KOPT-K1 (cell line): Measurements from ENCODE around the gene TENM4.

Experiments
- H3K27ac ChIP-seq: fragments of 200-600 bp; sonication (generic); 2 replicates; pipeline ENCODE4 v1.5.1; 2016; ENCODE audit warnings: antibody characterized with exemption, mild to moderate bottlenecking, low read depth, low read length; ENCODE audit not compliant: poor library complexity, severe bottlenecking
- H3K36me3 ChIP-seq: fragments of 200-600 bp; sonication (generic); 2 replicates; pipeline ENCODE4 v1.5.1; 2017; ENCODE audit warnings: antibody characterized with exemption, mild to moderate bottlenecking, low read length, moderate library complexity; ENCODE audit not compliant: insufficient read depth
- H3K9me3 ChIP-seq: fragments of 200-600 bp; sonication (generic); 2 replicates; pipeline ENCODE4 v1.5.1; 2017; ENCODE audit warnings: antibody characterized with exemption, low read length, mild to moderate bottlenecking; ENCODE audit not compliant: insufficient read depth, poor library complexity, severe bottlenecking

The TENM4 gene

GRCh38 chr11:78803995-78804394 is 636.8 kb downstream of the TENM4 start:
- Histone ChIP-seq H3K27ac (no peak overlapping the region), H3K36me3 (no peaks in the 10 kb centered on the region), H3K9me3 (no peaks in the 10 kb centered on the region)

- no peaks in the 10 kb centered on the region for H3K36me3 ChIP-seq
- H3K9me3 ChIP-seq: no peaks in the 10 kb centered on the region
- H3K27ac ChIP-seq: no peak overlapping the region
These were observed 638.6 kb downstream of the TENM4 start for GRCh38 chr11:78802058-78802761.

DNA sequence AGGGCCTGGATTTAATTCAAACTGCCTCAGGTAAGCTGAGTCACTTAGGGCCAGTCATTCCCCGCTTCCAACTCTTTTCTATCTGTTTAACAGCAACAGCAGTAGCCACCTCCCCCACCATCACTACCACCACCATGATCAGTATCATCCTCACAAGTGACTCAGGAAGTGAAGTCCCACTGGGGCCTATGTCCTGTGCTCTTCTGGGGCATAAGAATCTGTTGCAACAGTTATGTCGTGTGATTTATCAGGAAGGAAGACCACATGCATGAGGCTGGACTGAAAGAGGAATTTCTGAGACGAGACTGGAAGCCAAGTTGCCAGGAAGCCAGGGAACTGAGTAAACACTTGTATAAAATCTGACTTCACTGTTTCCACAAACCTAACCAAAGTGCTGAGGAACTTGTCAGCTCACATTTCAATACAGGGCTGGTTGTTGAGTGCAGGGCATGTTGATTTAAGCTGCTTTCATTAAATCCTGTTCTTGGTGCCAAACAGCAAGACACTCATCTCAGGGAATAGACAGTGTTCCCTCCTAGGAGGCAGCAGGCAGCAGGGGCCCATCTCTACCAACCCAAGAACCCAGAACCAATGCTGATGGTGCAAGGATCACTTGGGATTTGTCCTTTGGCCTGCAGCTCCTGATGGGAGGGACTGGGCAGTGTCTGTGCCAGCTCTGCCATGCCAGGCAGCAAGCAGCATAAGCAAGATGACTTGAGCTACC is 639.5 kb downstream of the TENM4 start:
- Histone ChIP-seq H3K36me3 (no peaks in the 10 kb centered on the region), H3K27ac (no peak overlapping the region), H3K9me3 (no peaks in the 10 kb centered on the region)

GRCh38 chr11:78800756-78801155 is 640.1 kb downstream of the TENM4 start:
- Histone ChIP-seq H3K27ac (no peak overlapping the region), H3K9me3 (no peaks in the 10 kb centered on the region), H3K36me3 (no peaks in the 10 kb centered on the region)

DNA sequence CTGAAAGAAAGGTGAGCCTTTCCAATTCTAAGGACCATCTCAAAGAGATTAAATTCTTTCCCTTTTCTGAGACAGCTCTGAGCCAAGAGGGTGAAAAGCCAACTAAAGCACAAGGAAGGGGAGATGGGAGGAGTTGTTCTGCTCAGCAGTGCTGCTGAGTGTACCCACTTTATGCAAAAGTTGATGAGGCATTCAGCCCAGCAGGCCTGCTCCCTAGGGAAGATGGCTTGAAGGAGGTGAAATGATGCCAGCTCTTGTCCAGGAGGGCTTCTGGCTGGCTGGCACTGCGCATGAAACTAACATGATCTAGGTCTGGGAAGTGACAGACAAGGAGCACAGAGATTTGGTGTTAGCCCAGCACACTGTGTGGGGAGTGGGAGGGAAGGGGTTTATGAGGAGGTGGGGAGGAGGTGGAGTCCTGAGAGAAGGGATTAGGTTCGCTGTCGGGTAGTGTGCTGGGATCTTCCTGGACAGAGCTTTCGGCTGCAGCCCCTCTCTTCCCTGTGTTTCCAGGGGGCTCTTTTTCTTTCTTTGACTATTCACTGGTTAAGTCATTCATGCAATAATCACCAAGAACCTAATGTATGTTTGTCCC is 640.6 kb downstream of the TENM4 start:
- Histone ChIP-seq H3K27ac (no peak overlapping the region), H3K9me3 (no peaks in the 10 kb centered on the region)

GRCh38 chr11:78798663-78799062 is 642.2 kb downstream of the TENM4 start:
- H3K27ac ChIP-seq: no peak overlapping the region
- H3K36me3 ChIP-seq: no peaks in the 10 kb centered on the region
- no peaks in the 10 kb centered on the region for H3K9me3 ChIP-seq

More for the DNA sequence above, 640.6 kb downstream of the TENM4 start:
- H3K36me3 ChIP-seq: no peaks in the 10 kb centered on the region

- Histone ChIP-seq H3K9me3 (no peaks in the 10 kb centered on the region), H3K27ac (no peak overlapping the region), H3K36me3 (no peaks in the 10 kb centered on the region)
These were observed 643.3 kb downstream of the TENM4 start for GRCh38 chr11:78797559-78797958.

DNA sequence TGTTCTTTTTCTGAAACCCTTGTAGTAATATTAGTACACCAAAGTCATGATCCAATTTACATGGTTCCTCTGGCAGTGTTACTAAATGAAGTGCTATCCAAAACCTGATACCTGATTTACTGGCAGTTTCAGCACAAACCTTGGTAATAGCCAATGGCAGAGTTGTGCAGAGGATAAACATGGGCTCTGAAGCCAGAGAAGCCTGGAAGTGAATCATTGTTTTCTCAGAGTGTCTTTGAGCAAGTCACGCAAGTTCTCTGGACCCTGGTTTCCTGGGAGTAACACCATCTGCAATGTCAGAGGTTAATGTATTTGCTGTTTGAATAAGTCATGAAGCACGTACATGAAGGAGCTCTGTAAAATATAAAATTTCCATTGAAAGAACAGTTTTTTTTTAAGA is 643.9 kb downstream of the TENM4 start:
- Histone ChIP-seq H3K9me3 (no peaks in the 10 kb centered on the region), H3K27ac (no peak overlapping the region), H3K36me3 (no peaks in the 10 kb centered on the region)

GRCh38 chr11:78795621-78796261 is 645.1 kb downstream of the TENM4 start:
- H3K36me3 ChIP-seq: no peaks in the 10 kb centered on the region
- H3K9me3 ChIP-seq: no peaks in the 10 kb centered on the region
- no peak overlapping the region for H3K27ac ChIP-seq

GRCh38 chr11:78791964-78792363 is 648.9 kb downstream of the TENM4 start:
- no peaks in the 10 kb centered on the region for H3K36me3 ChIP-seq
- H3K9me3 ChIP-seq: no peaks in the 10 kb centered on the region

GRCh38 chr11:78791254-78791653 is 649.6 kb downstream of the TENM4 start:
- H3K27ac ChIP-seq: no peak overlapping the region
- no peaks in the 10 kb centered on the region for H3K36me3 ChIP-seq

More at GRCh38 chr11:78791964-78792363, 648.9 kb downstream of the TENM4 start:
- no peak overlapping the region for H3K27ac ChIP-seq

DNA sequence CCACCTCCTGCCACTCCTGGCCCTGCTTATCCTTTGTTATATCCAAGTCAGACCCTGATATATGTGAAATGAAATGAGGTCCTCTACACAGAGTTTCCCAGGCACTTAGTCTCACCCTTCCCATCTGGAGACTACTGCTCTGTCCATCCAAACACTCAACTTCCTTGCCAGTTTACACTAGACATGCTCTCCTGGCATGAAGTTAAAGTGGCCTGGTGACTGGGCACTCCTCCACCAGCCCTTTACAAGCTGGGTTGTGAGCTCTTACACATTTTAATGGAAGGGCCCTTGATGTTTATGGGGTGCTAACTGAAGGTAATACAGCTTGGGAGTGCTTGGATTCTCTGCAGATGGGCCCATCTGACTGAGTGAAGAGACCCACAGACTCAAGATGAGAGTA is 650.0 kb downstream of the TENM4 start:
- Histone ChIP-seq H3K9me3 (no peaks in the 10 kb centered on the region), H3K27ac (no peak overlapping the region), H3K36me3 (no peaks in the 10 kb centered on the region)

More at GRCh38 chr11:78791254-78791653, 649.6 kb downstream of the TENM4 start:
- H3K9me3 ChIP-seq: no peaks in the 10 kb centered on the region

- H3K9me3 ChIP-seq: no peaks in the 10 kb centered on the region
- H3K27ac ChIP-seq: no peak overlapping the region
- no peaks in the 10 kb centered on the region for H3K36me3 ChIP-seq
These were observed 651.5 kb downstream of the TENM4 start for GRCh38 chr11:78789375-78789774.

DNA sequence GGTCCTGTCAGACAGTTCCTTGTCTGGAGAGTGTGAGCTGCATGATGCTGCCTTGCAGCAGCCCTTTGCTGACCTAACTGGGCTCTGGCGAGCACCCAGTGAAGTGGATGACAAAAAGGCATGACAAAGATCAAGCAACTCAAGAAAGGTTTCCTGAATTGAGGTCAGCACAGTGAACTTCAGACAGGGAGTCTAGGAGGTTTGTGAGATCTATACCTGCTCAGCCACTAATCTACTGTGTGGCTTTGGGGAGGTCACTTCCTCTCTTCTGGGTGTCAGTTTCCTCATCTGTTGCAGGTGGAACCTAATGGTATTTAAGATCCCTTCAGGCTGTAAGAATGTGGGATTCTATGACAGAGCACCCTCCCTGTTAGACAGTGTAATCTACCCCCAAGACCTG is 652.3 kb downstream of the TENM4 start:
- Histone ChIP-seq H3K9me3 (no peaks in the 10 kb centered on the region), H3K36me3 (no peaks in the 10 kb centered on the region), H3K27ac (no peak overlapping the region)

- no peak overlapping the region for H3K27ac ChIP-seq
- H3K36me3 ChIP-seq: no peaks in the 10 kb centered on the region
- H3K9me3 ChIP-seq: no peaks in the 10 kb centered on the region
These were observed 653.1 kb downstream of the TENM4 start for GRCh38 chr11:78787696-78788095.
